Adipose tissue (tissue), 3 donors: ENCODE results near the gene NOS1. TPM values are rescaled to one million over a fixed set of nuclear protein-coding genes. Genes with fewer than 3 reads are reported as not detected.
"Not testable (repeated sequence)": the region's sequence is repeated elsewhere in the genome, so short reads cannot be mapped to it uniquely, and the experiment has no call there.

Experiments used
- H3K27ac ChIP-seq: one replicate; pipeline ENCODE4 v1.5.1; 2013; ENCODE audit warnings: low read depth, low read length
- WGBS, 3 donors: extraction: QIAGEN DNeasy Blood & Tissue Kit; methylation state at CpG; one replicate each; pipeline ENCODE4 v1.1.7; 2013; 5-methylcytosine and 5-hydroxymethylcytosine counted together
- polyA plus RNA-seq, 3 donors: library from polyadenylated mRNA; stranded (reverse); fragments of 200-250 nt; gene quantifications; one replicate each; pipeline ENCODE4 v1.2.3, GENCODE V29; 2013
- donor health status: healthy with polysubstance abuse.
- donor health status: Bipolar disorder and iron deficiency.
- donor health status: healthy.

Gene NOS1
- polyA plus RNA-seq, result under 1 TPM; under 0.01 to 0.13 (median 0.04) TPM

DNA sequence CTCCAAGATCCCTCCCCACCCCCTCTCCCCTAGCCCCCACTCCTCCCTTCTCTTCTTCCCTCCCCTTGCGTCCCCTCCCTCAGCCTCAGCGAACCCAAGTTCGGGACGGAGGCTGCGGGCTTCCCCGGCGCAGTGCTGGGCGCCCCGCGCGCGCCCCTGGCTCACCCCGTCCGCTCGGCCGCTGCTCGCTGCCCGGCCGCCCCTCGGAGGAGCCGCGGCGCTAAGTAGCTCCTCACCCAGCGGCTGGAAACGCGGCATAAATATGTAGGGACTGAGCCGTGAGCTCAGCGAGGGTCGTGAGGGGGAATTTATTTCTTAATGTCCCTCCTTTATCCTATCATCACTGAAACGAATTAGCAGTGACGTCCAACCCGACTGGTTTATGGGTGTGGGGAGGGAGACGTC is at the start of gene NOS1:
Gene NOS1 (minus strand): TSS at position 280 of the 405 bp plus-strand sequence. CDS start 30,557 bp downstream, outside the sequence.
- H3K27ac ChIP-seq, result no peak within 1 kb of the TSS
- whole genome bisulfite sequencing, 3 donors, result 2 to 7% (median 2%) methylated on average over 33 of the region's 33 CpGs

DNA sequence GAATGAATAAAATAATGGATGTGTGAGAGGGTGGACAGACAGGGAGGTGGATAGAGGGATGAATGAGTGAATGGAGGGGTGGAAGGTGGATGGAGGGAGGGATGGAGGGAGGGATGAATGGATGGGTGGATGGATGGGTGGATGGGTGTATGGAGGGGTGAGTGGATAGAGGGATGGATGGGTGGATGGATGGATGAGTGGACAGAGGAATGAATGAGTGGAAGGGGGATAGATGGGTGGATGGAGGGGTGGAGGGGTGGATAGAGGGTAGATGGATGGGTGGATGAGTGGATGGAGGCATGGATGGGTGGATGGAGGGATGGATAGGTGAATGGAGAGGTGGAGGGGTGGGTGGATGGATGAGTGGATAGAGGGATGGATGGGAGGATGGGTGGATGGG is 47.9 kb upstream of the NOS1 start:
- no peak overlapping the region for H3K27ac ChIP-seq

- WGBS, 3 donors, result 20 to 48% (median 41%) methylated on average over 11 of the region's 11 CpGs
- no peak overlapping the region for H3K27ac ChIP-seq
Observed at GRCh38 chr12:117408161-117408791, 46.9 kb upstream of the NOS1 start.

DNA sequence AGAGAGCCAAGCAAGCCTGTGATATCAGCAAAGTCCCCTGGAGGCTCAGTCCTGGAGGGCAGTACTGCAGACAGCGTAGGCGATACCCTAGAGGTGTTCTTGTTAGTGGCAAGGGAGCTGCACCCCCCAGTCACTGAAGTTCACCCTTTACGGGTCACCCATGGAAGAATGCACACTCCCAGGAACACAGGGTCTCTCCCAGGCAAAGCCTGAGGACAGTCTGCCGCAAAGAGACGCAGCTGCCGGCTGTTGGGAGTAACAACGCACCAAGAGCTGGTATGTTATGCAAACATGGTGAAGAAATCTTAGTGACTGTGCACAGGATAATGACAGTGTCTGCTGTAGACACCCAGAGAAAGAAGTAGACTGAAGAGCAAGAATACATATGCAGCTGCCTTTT is 43.5 kb upstream of the NOS1 start:
- 70 to 93% (median 79%) methylated on average over 7 of the region's 7 CpGs for WGBS, 3 donors
- H3K27ac ChIP-seq, result no peak overlapping the region

DNA sequence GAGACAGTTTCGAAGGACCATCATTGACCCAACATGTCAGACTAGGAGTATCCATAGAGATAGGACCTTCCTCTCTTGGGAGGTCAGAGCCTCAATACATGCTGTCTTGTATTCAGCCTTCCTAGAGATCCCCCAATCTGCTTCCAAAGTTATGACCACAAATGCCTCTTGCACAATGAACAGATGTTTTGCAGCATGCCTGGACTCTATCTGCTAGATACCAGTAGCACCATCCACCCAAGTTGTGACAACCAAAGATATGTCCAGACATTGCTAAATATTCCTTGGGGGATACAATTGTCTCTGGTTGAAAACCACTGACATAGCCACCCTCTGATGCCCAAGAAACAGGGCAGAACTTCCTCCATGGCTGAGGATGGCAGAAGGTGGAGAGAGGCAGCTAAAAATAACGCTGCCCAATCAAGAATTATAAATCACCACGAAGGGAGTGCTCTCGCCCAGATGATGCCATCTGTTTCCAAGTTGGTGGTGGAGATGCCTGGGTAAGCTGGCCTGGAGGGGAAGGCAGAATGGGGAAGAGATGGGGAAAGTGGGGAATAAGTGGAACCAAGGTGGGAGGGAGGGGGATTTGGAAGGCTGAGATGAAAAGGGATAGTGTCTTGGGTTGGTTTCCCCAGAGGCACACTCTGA is 42.9 kb upstream of the NOS1 start:
- WGBS, 3 donors, result 61 to 84% (median 73%) methylated on average over 4 of the region's 4 CpGs

DNA sequence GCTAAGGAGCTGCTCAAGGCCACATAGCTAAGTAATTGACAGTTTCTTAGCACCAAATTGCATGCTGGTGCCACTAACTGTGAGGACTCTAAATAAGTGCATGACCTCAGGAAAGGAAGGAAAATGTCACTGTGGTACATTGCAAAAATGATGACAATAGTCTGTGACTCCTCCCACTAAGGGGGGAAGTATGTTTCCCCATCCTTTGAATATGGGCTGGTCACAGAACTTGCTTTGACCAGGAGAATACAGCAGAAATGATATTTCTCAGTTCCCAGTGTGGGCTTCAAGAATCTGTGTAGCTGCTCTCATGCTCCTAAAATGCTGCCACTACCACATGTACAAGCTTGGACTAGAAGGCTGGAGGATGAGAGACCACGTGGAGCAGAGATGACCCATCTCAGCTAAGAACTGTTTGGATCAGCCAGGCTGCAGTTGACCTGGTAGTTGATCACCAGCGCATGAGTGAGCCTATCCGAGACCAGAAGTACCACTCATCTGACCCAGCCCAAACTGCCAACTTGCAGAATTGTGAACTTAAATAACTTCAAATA is 42.2 kb upstream of the NOS1 start:
- no peak overlapping the region for H3K27ac ChIP-seq
- WGBS, 3 donors, result 88 to 93% (median 88%) methylated on average over 3 of the region's 3 CpGs

More for the DNA sequence above, 42.9 kb upstream of the NOS1 start:
- H3K27ac ChIP-seq, result no peak overlapping the region

GRCh38 chr12:117402363-117402762 is 40.9 kb upstream of the NOS1 start:
- 61 to 79% (median 65%) methylated on average over 4 of the region's 4 CpGs for WGBS, 3 donors
- H3K27ac ChIP-seq, result no peak overlapping the region

- 45 to 71% (median 61%) methylated on average over 2 of the region's 2 CpGs for WGBS, 3 donors
- H3K27ac ChIP-seq, result no peak overlapping the region
Observed at GRCh38 chr12:117400912-117401311, 39.5 kb upstream of the NOS1 start.

DNA sequence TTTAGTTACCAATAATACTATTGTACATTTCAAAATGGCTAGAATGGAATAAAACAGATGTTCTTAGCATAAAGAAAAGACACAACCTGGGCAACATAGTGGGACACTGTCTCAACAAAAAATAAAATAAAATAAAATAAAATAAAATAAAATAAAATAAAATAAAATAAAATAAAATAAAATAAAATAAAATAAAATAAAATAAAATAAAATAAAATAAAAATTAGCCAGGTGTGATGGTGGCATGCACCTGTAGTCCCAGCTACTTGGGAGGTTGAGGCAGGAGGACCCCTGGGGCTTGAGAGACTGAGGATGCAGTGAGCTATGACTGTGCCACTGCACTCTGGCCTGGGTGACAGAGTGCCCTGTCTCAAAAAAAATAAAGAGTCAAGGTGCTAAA is 37.1 kb upstream of the NOS1 start:
- H3K27ac ChIP-seq, result not testable (repeated sequence)

GRCh38 chr12:117395766-117396165 is 34.3 kb upstream of the NOS1 start:
- no peak overlapping the region for H3K27ac ChIP-seq

DNA sequence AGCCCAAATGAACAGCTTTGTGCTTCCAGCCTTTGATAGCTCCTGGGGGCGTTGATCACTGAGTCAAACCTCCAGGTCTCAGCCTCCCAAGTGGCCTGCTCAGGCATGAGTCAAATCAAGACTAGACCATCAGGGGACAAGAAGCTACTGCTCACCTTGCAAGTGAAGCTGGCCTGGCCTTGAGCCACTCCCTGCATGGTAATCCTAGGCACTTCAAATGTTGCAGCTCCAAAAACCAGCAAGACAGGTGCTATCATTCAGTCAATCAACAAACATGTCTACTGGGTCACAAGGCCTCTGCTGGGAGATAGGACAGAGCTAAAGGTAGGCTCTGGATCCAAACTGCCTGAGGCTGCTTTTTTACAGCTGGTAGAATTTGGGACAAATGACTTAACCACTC is 33.1 kb upstream of the NOS1 start:
- H3K27ac ChIP-seq, result no peak overlapping the region
- 54 to 100% (median 79%) methylated on average over 1 of the region's 1 CpG for WGBS, 3 donors

DNA sequence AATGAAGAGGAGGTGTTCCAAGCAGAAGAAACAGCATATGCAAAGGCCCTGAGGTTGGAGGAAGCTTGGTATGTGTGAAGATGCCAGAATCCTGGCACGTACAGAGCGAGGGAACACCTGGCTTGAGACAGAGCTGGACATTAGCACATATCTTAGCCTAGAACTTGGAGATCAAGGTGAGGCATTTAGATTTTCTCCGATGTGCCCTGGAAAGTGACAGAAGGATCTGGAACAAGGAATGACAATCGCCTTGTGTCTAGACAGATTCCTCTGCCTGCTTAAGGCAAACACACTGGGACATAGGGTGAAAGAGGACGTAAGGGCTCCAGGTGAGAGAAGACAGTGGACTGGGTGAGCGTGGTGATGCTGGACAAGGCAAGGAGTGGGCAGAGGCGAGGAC is 32.2 kb upstream of the NOS1 start:
- WGBS, 3 donors, result 84 to 90% (median 89%) methylated on average over 7 of the region's 7 CpGs
- H3K27ac ChIP-seq, result no peak overlapping the region

GRCh38 chr12:117390866-117391265 is 29.4 kb upstream of the NOS1 start:
- 91 to 97% (median 94%) methylated on average over 5 of the region's 5 CpGs for WGBS, 3 donors
- no peak overlapping the region for H3K27ac ChIP-seq

DNA sequence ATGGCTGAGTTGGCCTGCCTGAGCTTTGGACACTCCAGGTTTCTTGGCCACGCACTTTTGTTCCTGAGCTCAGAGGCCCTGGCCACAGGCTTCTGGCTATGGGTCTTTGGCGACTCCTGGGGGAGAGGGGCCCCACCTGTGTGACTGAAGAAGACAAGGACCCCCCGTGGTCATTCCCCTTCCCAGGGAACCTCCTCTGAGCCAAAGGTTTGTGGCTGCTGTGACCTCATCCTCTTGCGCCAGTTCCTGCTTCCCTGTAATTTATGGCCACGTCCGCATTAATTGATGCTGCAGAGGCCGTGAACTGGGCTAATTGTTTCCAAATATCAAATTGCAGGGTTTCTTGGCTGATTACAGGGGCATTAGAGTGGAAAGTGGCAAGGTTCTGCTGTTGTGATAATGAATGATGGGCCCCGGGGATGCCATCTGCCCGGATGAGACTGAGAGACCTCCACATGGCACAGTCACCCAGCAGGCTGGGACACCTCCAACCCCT is 27.6 kb upstream of the NOS1 start:
- H3K27ac ChIP-seq, result no peak overlapping the region
- WGBS, 3 donors, result 54 to 82% (median 55%) methylated on average over 9 of the region's 9 CpGs

DNA sequence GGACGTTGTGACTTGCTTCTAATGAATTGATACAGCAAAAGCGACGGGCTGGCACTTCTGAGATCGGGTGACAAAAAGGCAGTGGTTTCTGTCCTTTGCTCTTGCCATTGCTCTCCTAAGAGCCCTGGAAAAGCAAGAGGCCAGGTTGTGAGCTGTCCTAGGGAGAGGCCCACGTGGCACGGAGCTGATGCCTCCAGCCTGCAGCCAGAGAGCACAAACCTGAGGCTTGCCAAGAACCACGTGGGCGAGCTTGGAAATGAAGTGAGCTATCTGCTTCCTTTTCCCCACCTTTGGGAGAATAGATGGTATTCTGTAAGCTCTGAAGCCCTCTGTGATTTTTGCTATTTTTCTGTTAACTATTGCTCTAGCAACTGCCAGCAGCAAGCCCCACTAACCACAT is 26.4 kb upstream of the NOS1 start:
- H3K27ac ChIP-seq, result no peak overlapping the region
- 64 to 80% (median 75%) methylated on average over 8 of the region's 8 CpGs for WGBS, 3 donors

GRCh38 chr12:117384735-117385134 is 23.3 kb upstream of the NOS1 start:
- 60 to 89% (median 70%) methylated on average over 7 of the region's 7 CpGs for WGBS, 3 donors

DNA sequence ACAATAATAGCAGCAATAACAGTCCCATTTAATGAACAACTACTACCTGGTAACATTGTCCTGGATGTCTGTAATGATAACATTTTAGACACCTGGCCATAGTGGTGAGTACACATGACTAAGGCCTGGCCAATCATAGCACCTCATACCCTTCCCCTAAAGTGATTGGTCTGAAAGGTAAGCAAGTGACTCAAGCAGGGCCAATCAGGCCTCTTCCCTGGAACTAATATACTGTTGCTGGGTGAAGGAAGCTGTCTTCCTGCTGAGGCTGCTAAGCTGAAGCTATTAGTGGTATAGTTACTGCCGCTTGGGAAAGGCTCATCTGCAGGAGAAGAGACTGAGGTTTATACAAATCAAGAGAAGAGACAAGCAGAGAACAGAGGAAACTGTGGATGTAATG is 18.7 kb upstream of the NOS1 start:
- 60 to 76% (median 76%) methylated on average over 1 of the region's 1 CpG for WGBS, 3 donors
- H3K27ac ChIP-seq, result no peak overlapping the region

More at GRCh38 chr12:117384735-117385134, 23.3 kb upstream of the NOS1 start:
- no peak overlapping the region for H3K27ac ChIP-seq

- WGBS, 3 donors, result 83 to 98% (median 91%) methylated on average over 2 of the region's 2 CpGs
Observed at GRCh38 chr12:117377758-117378157, 16.3 kb upstream of the NOS1 start.

GRCh38 chr12:117370588-117370987 is 9.2 kb upstream of the NOS1 start:
- no peak overlapping the region for H3K27ac ChIP-seq
- 56 to 66% (median 65%) methylated on average over 3 of the region's 3 CpGs for WGBS, 3 donors

More at GRCh38 chr12:117377758-117378157, 16.3 kb upstream of the NOS1 start:
- H3K27ac ChIP-seq, result no peak overlapping the region

GRCh38 chr12:117370000-117370399 is 8.6 kb upstream of the NOS1 start:
- WGBS, 3 donors, result 63 to 87% (median 82%) methylated on average over 17 of the region's 17 CpGs

More at GRCh38 chr12:117370000-117370399, 8.6 kb upstream of the NOS1 start:
- not testable (repeated sequence) for H3K27ac ChIP-seq
